SK-N-SH treated with all-trans-retinoic acid at 6 μM for 48 hours (cell line): Measurements from ENCODE around the gene CNP.

Source experiments
- CREB5 ChIP-seq: fragments of 250-450 bp; sonication (Bioruptor Pico); IDR thresholded peaks from 2 replicates; pipeline ENCODE4 v1.5.1; 2020; ENCODE audit warnings: low read depth, mild to moderate bottlenecking, moderate library complexity
- PATZ1 ChIP-seq: fragments of 250-450 bp; sonication (Bioruptor Pico); IDR thresholded peaks from 2 replicates; pipeline ENCODE4 v1.8.0; 2020; ENCODE audit warnings: mild to moderate bottlenecking, moderate library complexity, borderline replicate concordance
- POU6F1 ChIP-seq: fragments of 250-450 bp; sonication (Bioruptor Pico); IDR thresholded peaks from 2 replicates; pipeline ENCODE4 v1.8.0; 2021; ENCODE audit warnings: low read depth, mild to moderate bottlenecking, moderate library complexity, borderline replicate concordance
- PPARA ChIP-seq: fragments of 250-450 bp; sonication (Bioruptor Pico); IDR thresholded peaks from 2 replicates; pipeline ENCODE4 v1.5.0; 2020; ENCODE audit warnings: mild to moderate bottlenecking, borderline replicate concordance
- TCF4 ChIP-seq: fragments of 250-450 bp; sonication (Bioruptor Pico); IDR thresholded peaks from 2 replicates; pipeline ENCODE4 v1.8.0; 2021; ENCODE audit warnings: mild to moderate bottlenecking, moderate library complexity, borderline replicate concordance
- TOX ChIP-seq: fragments of 250-450 bp; sonication (Bioruptor Pico); IDR thresholded peaks from 2 replicates; pipeline ENCODE4 v1.8.0; 2021; ENCODE audit warnings: mild to moderate bottlenecking, moderate library complexity, borderline replicate concordance
- TSHZ2 ChIP-seq: fragments of 250-450 bp; sonication (Bioruptor Pico); IDR thresholded peaks from 2 replicates; pipeline ENCODE4 v1.5.0; 2020; ENCODE audit warnings: mild to moderate bottlenecking, moderate library complexity

- no peak for TF ChIP-seq POU6F1 (CRISPR knock-in tag)
- TF ChIP-seq TOX (CRISPR knock-in tag), result no peak
- TF ChIP-seq TCF4 (CRISPR knock-in tag), result no peak
- no peak for TF ChIP-seq PATZ1 (CRISPR knock-in tag)
- TF ChIP-seq TSHZ2 (CRISPR knock-in tag), result no peak
- TF ChIP-seq PPARA (CRISPR knock-in tag), result no peak
- no peak for TF ChIP-seq CREB5
Observed at GRCh38 chr17:41973408-41973811, 6.8 kb downstream of the CNP start.
